Measurements from ENCODE around the gene OPCML. TPM values are rescaled to one million over a fixed set of nuclear protein-coding genes. Genes with fewer than 3 reads are reported as not detected.

The OPCML gene
- total RNA-seq, 1 experiment from 2014 or later: not detected

DNA sequence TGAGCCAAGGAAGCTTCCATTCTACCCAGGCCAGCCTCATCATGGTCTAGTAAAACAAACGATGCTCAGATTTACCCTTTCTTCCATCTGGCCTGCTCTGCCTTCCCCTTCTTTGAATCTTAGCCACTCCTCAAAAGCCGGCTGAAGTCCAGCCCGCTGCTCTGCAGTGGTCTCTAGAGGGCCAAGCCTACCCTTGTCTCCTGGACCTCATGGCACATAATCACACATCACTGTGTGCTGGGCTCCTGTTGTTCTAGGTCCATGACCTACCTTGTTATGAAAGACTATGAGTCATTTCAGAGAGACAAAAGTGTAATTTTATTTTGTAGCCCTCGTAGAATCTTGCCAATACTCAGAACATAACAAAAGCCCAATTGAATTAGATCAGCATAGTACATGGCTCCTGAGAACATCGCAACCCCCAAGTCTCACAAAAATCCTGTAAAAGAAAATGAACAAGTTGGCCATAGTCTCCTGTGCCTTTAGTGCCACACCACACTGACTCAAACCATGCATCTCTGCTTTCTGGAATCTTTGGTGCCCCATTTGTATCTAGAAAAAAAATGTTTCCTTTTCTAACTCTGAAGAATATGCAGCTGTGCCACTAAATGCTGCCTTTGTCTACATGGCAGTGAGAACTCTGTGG is 192.7 kb downstream of the OPCML start:
- no peak overlapping the region for H3K27ac ChIP-seq (ENCODE audit: low read length)
- ChIA-PET POLR2A (no interaction called here), CTCF (no interaction called here)
- H3K9me3 ChIP-seq (ENCODE audit: control insufficient read depth, insufficient read depth, low read depth, low read length): no peaks in the 10 kb centered on the region
- TF ChIP-seq POLR2AphosphoS5 (IDR thresholded peaks at IDR 0.05; ENCODE audit: low read depth, low read length) (no peak), TCF7L2 (IDR thresholded peaks at IDR 0.05; ENCODE audit: low read depth, low read length) (no peak), SIN3A (IDR thresholded peaks at IDR 0.05; ENCODE audit: borderline replicate concordance, insufficient read depth, low read depth, low read length) (no peak)
- TF ChIP-seq, protein P1, sequence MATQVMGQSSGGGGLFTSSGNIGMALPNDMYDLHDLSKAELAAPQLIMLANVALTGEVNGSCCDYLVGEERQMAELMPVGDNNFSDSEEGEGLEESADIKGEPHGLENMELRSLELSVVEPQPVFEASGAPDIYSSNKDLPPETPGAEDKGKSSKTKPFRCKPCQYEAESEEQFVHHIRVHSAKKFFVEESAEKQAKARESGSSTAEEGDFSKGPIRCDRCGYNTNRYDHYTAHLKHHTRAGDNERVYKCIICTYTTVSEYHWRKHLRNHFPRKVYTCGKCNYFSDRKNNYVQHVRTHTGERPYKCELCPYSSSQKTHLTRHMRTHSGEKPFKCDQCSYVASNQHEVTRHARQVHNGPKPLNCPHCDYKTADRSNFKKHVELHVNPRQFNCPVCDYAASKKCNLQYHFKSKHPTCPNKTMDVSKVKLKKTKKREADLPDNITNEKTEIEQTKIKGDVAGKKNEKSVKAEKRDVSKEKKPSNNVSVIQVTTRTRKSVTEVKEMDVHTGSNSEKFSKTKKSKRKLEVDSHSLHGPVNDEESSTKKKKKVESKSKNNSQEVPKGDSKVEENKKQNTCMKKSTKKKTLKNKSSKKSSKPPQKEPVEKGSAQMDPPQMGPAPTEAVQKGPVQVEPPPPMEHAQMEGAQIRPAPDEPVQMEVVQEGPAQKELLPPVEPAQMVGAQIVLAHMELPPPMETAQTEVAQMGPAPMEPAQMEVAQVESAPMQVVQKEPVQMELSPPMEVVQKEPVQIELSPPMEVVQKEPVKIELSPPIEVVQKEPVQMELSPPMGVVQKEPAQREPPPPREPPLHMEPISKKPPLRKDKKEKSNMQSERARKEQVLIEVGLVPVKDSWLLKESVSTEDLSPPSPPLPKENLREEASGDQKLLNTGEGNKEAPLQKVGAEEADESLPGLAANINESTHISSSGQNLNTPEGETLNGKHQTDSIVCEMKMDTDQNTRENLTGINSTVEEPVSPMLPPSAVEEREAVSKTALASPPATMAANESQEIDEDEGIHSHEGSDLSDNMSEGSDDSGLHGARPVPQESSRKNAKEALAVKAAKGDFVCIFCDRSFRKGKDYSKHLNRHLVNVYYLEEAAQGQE (IDR thresholded peaks at IDR 0.05; ENCODE audit: insufficient read depth in 1 of 2, low read depth in 2 of 2, low read length in 1 of 2): no peak
- TF ChIP-seq, protein P2, sequence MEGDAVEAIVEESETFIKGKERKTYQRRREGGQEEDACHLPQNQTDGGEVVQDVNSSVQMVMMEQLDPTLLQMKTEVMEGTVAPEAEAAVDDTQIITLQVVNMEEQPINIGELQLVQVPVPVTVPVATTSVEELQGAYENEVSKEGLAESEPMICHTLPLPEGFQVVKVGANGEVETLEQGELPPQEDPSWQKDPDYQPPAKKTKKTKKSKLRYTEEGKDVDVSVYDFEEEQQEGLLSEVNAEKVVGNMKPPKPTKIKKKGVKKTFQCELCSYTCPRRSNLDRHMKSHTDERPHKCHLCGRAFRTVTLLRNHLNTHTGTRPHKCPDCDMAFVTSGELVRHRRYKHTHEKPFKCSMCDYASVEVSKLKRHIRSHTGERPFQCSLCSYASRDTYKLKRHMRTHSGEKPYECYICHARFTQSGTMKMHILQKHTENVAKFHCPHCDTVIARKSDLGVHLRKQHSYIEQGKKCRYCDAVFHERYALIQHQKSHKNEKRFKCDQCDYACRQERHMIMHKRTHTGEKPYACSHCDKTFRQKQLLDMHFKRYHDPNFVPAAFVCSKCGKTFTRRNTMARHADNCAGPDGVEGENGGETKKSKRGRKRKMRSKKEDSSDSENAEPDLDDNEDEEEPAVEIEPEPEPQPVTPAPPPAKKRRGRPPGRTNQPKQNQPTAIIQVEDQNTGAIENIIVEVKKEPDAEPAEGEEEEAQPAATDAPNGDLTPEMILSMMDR (IDR thresholded peaks at IDR 0.05): no peak
- no peaks in the 10 kb centered on the region for H3K27me3 ChIP-seq (ENCODE audit: control insufficient read depth, insufficient read depth, low read length)
- in situ Hi-C loops (cut with HindIII; ENCODE audit: low pct_unique_long_range_greater_than_20kb, low sequenced_read_pairs) (no loop called here), intact Hi-C loops (cut with micrococcal nuclease; ENCODE audit: unreplicated experiment) (no loop called here)
- H3K4me3 ChIP-seq (ENCODE audit: low read depth in 2 of 2, low read length in 2 of 2): no peak overlapping the region
- no peaks in the 10 kb centered on the region for H3K36me3 ChIP-seq (ENCODE audit: control insufficient read depth, insufficient read depth, low read length)
- no peak for DNase-seq (ENCODE audit: low read depth, low spot score)
- no TSS peak for BruUV-seq (replicated peaks)
- no peaks in the 10 kb centered on the region for H3K4me1 ChIP-seq (ENCODE audit: control insufficient read depth, insufficient read depth, low read length)
- ATAC-seq: no peak

DNA sequence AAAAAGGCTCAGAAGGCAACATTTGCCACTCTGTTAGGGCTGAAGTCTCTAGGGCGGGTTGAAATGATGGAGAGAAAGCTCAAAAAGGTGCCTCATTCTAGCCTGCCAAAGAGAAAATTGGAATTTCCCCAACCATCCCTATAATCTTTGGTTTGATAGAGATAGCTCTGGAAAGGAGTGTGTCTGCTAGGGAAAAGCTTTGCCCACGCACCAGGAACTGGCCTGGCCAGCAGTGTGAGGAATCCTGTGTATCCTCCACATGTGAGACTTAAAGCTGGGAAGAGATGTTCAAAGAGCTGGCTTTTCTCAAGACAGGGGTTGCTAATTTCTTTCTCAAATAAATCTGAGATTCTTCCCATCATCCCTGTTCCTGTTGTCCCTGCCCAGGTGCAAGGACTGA is 193.7 kb downstream of the OPCML start:
- TF ChIP-seq, protein P1 (IDR thresholded peaks at IDR 0.05; ENCODE audit: insufficient read depth in 1 of 2, low read depth in 2 of 2, low read length in 1 of 2): no peak
- no peak for TF ChIP-seq POLR2AphosphoS5 (IDR thresholded peaks at IDR 0.05; ENCODE audit: low read depth, low read length)
- TF ChIP-seq, protein P2 (IDR thresholded peaks at IDR 0.05): no peak
- TF ChIP-seq TCF7L2 (IDR thresholded peaks at IDR 0.05; ENCODE audit: low read depth, low read length): no peak
- no peak for TF ChIP-seq SIN3A (IDR thresholded peaks at IDR 0.05; ENCODE audit: borderline replicate concordance, insufficient read depth, low read depth, low read length)
- no TSS peak for BruUV-seq (replicated peaks)
- Histone ChIP-seq H3K9me3 (ENCODE audit: control insufficient read depth, insufficient read depth, low read depth, low read length) (no peaks in the 10 kb centered on the region), H3K4me1 (ENCODE audit: control insufficient read depth, insufficient read depth, low read length) (no peaks in the 10 kb centered on the region), H3K27ac (ENCODE audit: low read length) (no peak overlapping the region), H3K27me3 (ENCODE audit: control insufficient read depth, insufficient read depth, low read length) (no peaks in the 10 kb centered on the region), H3K4me3 (ENCODE audit: low read depth in 2 of 2, low read length in 2 of 2) (no peak overlapping the region), H3K36me3 (ENCODE audit: control insufficient read depth, insufficient read depth, low read length) (no peaks in the 10 kb centered on the region)
- ChIA-PET CTCF (no interaction called here), POLR2A (no interaction called here)
- ATAC-seq (no peak), DNase-seq (ENCODE audit: low read depth, low spot score) (no peak)
- intact Hi-C loops (cut with micrococcal nuclease; ENCODE audit: unreplicated experiment) (no loop called here), in situ Hi-C loops (cut with HindIII; ENCODE audit: low pct_unique_long_range_greater_than_20kb, low sequenced_read_pairs) (no loop called here)
